T-helper 17 cell (primary cell): Measurements from ENCODE around the gene NOLC1. TPM values are rescaled to one million over a fixed set of nuclear protein-coding genes. Genes with fewer than 3 reads are reported as not detected.
A peak's percentile ranks its signal among the peaks of the same experiment; 100 is the strongest.

Experiments
- ATAC-seq: fragments of 150-1000 bp; cut with Tn5 transposase; 2 replicates; pipeline ENCODE4 v1.10.0; 2021; ENCODE audit warnings: mild to moderate bottlenecking, moderate library complexity
- DNase-seq, 3 donors: peaks; one replicate each; pipeline versions ENCODE4 v3.0.0 to v3.0.0-alpha.2; 2020 to 2021
- H3K9me3 ChIP-seq: one replicate; pipeline ENCODE4 v1.7.0; 2013; ENCODE audit warnings: low read length, mild to moderate bottlenecking; ENCODE audit not compliant: control insufficient read depth, poor library complexity, severe bottlenecking
- H3K27ac Mint-ChIP-seq: one replicate; pipeline ENCODE4 v1.8.0; 2022; ENCODE audit warnings: mild to moderate bottlenecking, moderate library complexity, mixed read lengths
- H3K27me3 Mint-ChIP-seq: one replicate; pipeline ENCODE4 v1.8.0; 2022; ENCODE audit warnings: mixed read lengths
- H3K36me3 Mint-ChIP-seq: one replicate; pipeline ENCODE4 v1.8.0; 2022; ENCODE audit warnings: low read depth, mixed read lengths
- H3K4me1 Mint-ChIP-seq: one replicate; pipeline ENCODE4 v1.8.0; 2022; ENCODE audit warnings: mild to moderate bottlenecking, mixed read lengths
- H3K4me3 Mint-ChIP-seq: one replicate; pipeline ENCODE4 v1.8.0; 2022; ENCODE audit warnings: mild to moderate bottlenecking, moderate library complexity, mixed read lengths
- total RNA-seq, 4 donors: library from RNA in 2 of 4; stranded (reverse) in 2 of 4; gene quantifications; one replicate each; pipeline ENCODE4 v1.2.3 and lab custom pipeline; 2022 to 2026

Gene NOLC1
- total RNA-seq, 2 donors from 2014 or later, result 46.1 to 48.0 TPM

- ATAC-seq, result peak; percentile 64
Observed at GRCh38 chr10:102117391-102118159, 34.6 kb upstream of the NOLC1 start.

DNA sequence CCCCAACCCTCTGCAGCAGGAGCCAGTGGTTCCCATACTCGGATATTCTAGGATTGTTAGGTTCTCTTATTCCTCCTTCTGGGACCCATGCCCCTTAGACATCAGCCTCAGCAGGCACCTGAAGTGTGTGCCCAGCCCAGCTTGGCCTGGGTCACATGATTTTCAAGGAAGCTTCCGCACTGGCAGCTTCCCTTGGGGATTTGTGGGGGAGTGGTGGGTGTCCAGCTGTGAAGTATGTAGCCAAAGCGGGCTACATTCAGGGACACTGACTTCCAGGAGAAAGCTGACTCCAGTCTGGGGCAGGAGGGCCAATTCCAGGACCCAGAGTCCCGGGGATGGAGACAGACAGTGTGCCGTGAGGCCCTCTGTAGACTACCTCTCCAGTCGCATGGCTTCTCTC lies 33.3 kb upstream of the NOLC1 start:
- no peaks in the 10 kb centered on the region for H3K36me3 Mint-ChIP-seq
- DNase-seq (no peak), ATAC-seq (no peak)
- H3K4me1 Mint-ChIP-seq, result peaks cover 56% of the 10 kb centered on the region
- peak overlapping the region; percentile 94 for H3K4me3 Mint-ChIP-seq
- H3K27ac Mint-ChIP-seq, result peak overlapping the region; percentile 95
- H3K9me3 ChIP-seq, result no peaks in the 10 kb centered on the region
- H3K27me3 Mint-ChIP-seq, result no peaks in the 10 kb centered on the region

More at GRCh38 chr10:102117391-102118159, 34.6 kb upstream of the NOLC1 start:
- peaks cover 62% of the 10 kb centered on the region for H3K4me1 Mint-ChIP-seq
- peak overlapping the region; percentile 95 for H3K27ac Mint-ChIP-seq
- peak; percentile 40 to 66 (median 55) for DNase-seq
- H3K27me3 Mint-ChIP-seq, result no peaks in the 10 kb centered on the region
- no peaks in the 10 kb centered on the region for H3K9me3 ChIP-seq
- H3K36me3 Mint-ChIP-seq, result no peaks in the 10 kb centered on the region
- peak overlapping the region; percentile 94 for H3K4me3 Mint-ChIP-seq

DNA sequence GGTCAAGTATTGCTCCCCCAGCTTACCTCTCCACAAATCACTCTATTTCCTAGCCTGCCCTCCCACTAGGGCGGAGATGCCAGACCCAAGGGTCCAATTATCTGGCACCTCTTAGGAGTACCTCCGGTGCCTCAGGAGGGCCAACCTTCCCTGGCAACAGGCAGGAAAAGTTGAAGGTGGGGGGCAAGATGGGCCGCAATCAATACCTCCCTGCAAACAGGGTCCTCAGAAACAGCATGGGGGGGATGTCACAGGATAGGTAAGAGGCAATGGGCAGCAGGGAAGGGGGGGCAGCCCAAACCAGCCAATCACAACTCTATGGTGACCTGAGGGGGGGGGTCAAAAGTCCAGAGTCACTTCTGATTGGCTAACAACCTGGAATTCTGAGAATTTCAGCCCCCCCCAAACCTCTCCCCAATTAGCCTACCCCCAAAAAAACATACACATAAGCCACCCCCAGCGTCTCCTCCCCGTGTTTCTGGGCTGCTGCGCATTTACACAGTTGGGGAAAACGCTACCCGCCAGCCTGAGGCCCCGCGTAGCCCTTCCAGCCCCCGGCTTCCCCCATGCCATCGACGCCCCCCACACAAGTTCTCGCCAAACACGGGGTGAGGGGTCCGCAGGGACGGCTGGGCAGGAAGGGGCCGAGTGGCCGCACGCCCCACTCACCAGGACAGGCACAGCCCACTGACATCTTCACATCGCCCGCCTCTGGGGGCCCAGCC lies 32.6 kb upstream of the NOLC1 start:
- Mint-ChIP-seq H3K36me3 (no peaks in the 10 kb centered on the region), H3K4me3 (peak overlapping the region; percentile 94), H3K4me1 (peaks cover 55% of the 10 kb centered on the region), H3K27me3 (no peaks in the 10 kb centered on the region), H3K27ac (peak overlapping the region; percentile 95)
- no peaks in the 10 kb centered on the region for H3K9me3 ChIP-seq
- ATAC-seq, result peak; percentile 8
- DNase-seq, result no peak

DNA sequence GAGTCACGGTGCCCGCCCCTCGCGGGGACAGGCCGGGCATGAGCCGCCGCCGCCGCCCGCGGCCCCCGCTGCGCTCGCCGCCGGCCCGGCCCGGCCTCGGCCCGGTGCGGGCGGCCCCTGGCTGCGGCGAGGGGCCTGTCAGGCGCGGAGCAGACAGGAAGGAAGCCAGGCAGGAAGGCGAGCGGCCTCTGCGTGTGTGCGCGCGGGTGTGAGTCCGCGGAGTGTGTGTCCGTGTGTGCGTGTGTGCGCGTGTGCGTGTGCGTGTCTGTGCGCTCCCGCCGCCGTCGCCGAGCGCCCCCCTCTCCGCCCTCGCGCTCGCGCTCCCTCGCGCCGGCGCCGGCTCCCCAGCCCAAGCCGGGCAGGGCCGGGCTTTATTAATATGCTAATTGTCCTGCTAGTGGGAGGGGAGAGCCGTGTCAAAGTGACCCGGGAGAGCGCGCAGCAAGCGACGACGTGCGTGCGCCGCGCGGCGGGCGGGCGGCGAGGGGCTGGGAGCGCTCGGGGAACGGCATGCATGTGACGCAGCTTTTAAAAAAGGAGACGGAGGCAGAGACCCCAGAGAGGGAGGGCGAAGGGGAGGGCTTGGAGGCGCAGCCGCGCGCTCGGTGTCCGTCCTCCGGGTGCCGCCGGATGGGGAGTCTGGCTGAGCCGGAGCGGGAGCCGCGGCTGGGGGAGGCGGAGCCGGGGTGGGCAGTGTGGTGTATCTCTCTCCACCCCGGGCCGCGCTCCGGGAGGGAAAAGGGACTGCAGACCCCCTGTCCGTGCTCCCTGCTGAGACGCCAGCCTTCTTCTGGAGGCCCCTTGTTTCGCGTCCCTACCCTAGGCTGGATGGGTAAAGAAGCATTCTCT lies 31.8 kb upstream of the NOLC1 start, which contains the start of gene LDB1:
TSS of gene LDB1 (minus strand) at position 227 of the 849 bp plus-strand sequence. CDS start 258 bp downstream, outside the sequence.
- H3K4me3 Mint-ChIP-seq, result peak within 1 kb of the TSS; percentile 94
- H3K27me3 Mint-ChIP-seq, result no peaks in the 10 kb centered on the region
- ATAC-seq (peak; percentile 56), DNase-seq (peak; percentile 50 to 62 (median 54))
- H3K4me1 Mint-ChIP-seq, result peaks cover 51% of the 10 kb centered on the region
- H3K36me3 Mint-ChIP-seq, result no peaks in the 10 kb centered on the region
- H3K27ac Mint-ChIP-seq, result peak within 1 kb of the TSS; percentile 95
- no peaks in the 10 kb centered on the region for H3K9me3 ChIP-seq

DNA sequence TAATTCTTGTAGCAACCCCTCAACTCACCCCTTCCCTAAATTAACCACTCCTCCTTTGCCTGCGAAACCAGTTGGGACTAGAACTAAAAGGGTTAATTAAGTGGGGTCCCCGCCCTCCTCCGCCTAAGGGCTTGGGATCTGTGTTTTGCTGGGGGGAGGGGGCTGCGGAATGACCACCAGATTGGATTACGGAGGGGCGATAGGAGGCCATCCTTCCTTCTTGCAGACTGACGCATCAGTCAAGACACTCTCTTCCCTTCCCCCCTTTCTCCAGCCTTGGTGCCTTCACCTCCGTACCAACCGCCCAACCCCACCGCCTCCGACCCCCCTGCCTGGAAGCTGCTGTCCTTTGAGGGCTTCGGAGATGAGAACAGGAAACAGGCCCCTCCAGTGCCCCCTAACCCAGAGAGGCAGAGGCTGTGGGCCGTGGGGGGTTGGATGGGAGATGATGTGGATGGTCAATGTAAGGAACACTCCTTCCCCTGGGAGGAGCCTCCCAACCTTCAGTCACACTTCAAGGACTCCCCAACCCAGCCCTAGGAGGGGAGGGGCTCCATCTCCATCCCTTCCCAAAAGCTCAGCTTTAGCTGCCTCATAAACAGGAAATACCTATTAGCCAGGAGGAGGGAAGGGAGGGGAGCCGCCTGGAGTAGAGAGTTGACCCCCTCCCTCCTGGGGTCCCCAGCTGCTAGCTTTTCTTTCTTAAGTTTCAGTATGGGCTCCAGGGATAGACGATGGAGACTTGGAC lies 31.0 kb upstream of the NOLC1 start:
- peaks cover 43% of the 10 kb centered on the region for H3K4me1 Mint-ChIP-seq
- H3K27ac Mint-ChIP-seq, result peak overlapping the region; percentile 95
- H3K36me3 Mint-ChIP-seq, result no peaks in the 10 kb centered on the region
- DNase-seq, result no peak
- H3K9me3 ChIP-seq, result no peaks in the 10 kb centered on the region
- H3K4me3 Mint-ChIP-seq, result peak overlapping the region; percentile 94
- no peak for ATAC-seq
- no peaks in the 10 kb centered on the region for H3K27me3 Mint-ChIP-seq

GRCh38 chr10:102121739-102122372 lies 30.3 kb upstream of the NOLC1 start:
- no peaks in the 10 kb centered on the region for H3K9me3 ChIP-seq
- DNase-seq (no peak), ATAC-seq (no peak)
- no peaks in the 10 kb centered on the region for H3K36me3 Mint-ChIP-seq
- peak overlapping the region; percentile 95 for H3K27ac Mint-ChIP-seq
- no peaks in the 10 kb centered on the region for H3K27me3 Mint-ChIP-seq
- H3K4me1 Mint-ChIP-seq, result peaks cover 39% of the 10 kb centered on the region
- H3K4me3 Mint-ChIP-seq, result peak overlapping the region; percentile 94

GRCh38 chr10:102122450-102122849 lies 29.7 kb upstream of the NOLC1 start:
- no peaks in the 10 kb centered on the region for H3K27me3 Mint-ChIP-seq
- DNase-seq (no peak), ATAC-seq (no peak)
- H3K36me3 Mint-ChIP-seq, result no peaks in the 10 kb centered on the region
- H3K4me3 Mint-ChIP-seq, result no peak overlapping the region
- peak overlapping the region; percentile 95 for H3K27ac Mint-ChIP-seq
- peaks cover 34% of the 10 kb centered on the region for H3K4me1 Mint-ChIP-seq
- no peaks in the 10 kb centered on the region for H3K9me3 ChIP-seq

- Mint-ChIP-seq H3K36me3 (no peaks in the 10 kb centered on the region), H3K4me1 (peaks cover 26% of the 10 kb centered on the region), H3K27me3 (no peaks in the 10 kb centered on the region), H3K4me3 (no peak overlapping the region), H3K27ac (peak overlapping the region; percentile 95)
- ATAC-seq, result no peak
- DNase-seq, result no peak
- no peaks in the 10 kb centered on the region for H3K9me3 ChIP-seq
Observed at GRCh38 chr10:102123223-102123622, 29.0 kb upstream of the NOLC1 start.

- Mint-ChIP-seq H3K27me3 (no peaks in the 10 kb centered on the region), H3K27ac (peak overlapping the region; percentile 93), H3K36me3 (peaks cover 2% of the 10 kb centered on the region), H3K4me1 (peaks cover 36% of the 10 kb centered on the region), H3K4me3 (no peak overlapping the region)
- no peak for ATAC-seq
- H3K9me3 ChIP-seq, result no peaks in the 10 kb centered on the region
- no peak for DNase-seq
Observed at GRCh38 chr10:102131286-102132170, 20.7 kb upstream of the NOLC1 start.

DNA sequence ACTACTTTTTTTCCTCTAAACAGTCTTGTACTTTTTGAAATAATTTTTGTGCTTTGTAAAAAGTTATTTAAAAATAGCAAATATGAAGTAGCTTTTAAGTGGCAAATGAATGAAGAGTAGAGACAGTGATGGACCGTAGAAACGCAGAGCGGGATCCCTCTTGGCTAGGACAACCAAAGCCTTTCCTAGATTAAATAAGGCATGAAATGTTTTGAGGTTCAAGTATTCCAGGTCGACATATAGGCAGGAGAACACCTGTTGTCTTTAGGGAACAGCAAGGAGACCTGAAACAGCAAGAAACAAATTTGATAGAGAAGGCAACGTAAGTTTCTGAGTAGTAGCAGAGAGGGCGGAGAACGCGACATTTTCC lies 20.0 kb upstream of the NOLC1 start:
- Mint-ChIP-seq H3K27me3 (no peaks in the 10 kb centered on the region), H3K4me3 (peak overlapping the region; percentile 99), H3K27ac (peak overlapping the region; percentile 93), H3K4me1 (peaks cover 35% of the 10 kb centered on the region), H3K36me3 (peaks cover 2% of the 10 kb centered on the region)
- DNase-seq (no peak), ATAC-seq (no peak)
- H3K9me3 ChIP-seq, result no peaks in the 10 kb centered on the region

GRCh38 chr10:102132563-102133372 lies 19.4 kb upstream of the NOLC1 start, which contains the start of gene PPRC1:
Gene PPRC1 (plus strand): TSS chr10:102133040. CDS start chr10:102133069, 29 bp downstream.
- H3K27ac Mint-ChIP-seq, result peak within 1 kb of the TSS; percentile 93
- H3K27me3 Mint-ChIP-seq, result no peaks in the 10 kb centered on the region
- H3K9me3 ChIP-seq, result no peaks in the 10 kb centered on the region
- DNase-seq, result peak; percentile 91 to 95 (median 94)
- ATAC-seq, result peak; percentile 96
- H3K36me3 Mint-ChIP-seq, result peaks cover 2% of the 10 kb centered on the region
- H3K4me1 Mint-ChIP-seq, result peaks cover 35% of the 10 kb centered on the region
- H3K4me3 Mint-ChIP-seq, result peak within 1 kb of the TSS; percentile 99
